GM18526 (cell line): Measurements from ENCODE around the gene ZFAND2B.

Source experiments
- POLR2A ChIP-seq: IDR thresholded peaks from 3 replicates; pipeline ENCODE4 v1.6.1; 2011; ENCODE audit not compliant: insufficient read length; ENCODE audit errors: extremely low read depth

ZFAND2B gene

DNA sequence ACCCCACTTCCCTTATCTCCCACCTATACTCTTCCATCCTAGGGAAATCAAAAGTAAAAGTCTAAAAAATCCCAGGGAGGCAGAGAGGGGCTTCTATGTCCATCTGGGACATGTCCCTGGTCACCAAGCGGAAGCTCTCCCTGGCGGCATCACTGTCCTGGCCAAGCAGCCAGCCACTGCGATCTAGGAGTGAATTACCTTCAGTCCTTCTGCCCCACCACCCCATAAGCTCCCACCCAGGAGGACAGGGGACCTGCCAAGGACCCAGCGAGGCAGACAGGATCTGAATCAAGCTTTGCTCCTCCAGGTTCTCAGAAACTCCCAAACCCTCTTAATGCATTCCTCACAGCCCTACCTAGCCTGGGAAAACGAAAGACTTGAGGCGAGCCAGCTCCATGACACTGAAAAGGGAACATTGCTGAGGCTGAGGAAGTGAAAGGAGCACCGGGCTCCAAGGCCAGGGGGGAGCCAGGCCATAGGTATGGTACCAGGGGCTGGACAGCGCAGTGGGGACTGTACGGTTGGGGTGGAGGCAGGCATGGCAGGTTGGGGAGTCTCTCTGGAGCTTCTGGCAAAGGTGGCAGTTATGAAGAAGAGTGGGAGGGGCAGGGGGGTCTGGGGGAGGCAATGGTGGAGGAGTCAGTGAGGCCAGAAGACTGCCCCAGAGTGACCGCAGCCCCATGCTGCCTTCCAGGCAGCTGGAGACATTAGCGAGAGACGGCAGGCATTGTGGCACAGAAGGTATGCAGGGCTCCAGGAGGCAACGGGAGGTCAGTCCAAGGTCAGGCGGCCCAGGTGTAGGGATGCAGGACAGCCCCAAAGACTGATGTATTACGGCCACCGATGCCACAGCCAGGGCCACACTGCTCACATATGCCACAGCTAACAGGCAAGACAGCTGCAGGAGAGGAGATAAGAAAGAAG lies 34.1 kb upstream of the ZFAND2B start:
- no peak for TF ChIP-seq POLR2A

DNA sequence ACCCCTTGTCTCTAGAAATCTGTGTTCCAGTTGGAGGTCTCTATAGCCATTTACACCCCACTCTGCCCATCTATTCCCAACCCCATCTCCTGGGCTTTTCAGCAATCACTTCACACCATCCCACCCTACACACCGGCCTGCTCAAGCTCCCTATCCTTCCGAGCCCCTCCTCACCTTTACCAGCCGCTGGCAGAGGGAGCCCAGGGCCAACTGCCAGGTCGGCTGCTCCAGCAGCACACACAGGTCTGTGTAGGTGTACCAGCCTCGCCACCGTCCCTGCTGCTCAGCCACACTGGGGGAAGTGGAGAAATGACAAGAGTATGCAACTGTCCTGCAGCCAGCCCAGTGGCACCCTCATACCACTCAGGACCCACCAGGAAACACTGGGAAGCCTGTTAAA lies 33.4 kb upstream of the ZFAND2B start:
- no peak for TF ChIP-seq POLR2A

DNA sequence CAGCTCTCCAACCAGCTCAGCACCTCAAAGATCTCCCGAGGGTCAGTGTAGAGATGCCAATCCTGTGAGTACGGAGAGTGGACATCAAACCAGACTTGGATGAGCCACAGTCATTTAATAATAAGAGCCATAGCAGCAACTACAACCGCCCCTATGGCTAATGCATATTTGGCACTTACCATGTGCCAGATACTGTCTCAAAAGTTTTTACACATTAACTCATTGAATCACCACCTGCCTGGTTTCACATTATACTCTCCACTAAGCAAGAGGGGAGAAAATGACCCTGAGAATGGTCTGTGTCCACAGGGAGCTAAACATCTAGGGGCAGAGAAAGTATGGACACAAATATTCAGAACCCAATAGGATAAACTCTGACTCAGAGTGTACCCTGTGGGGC lies 32.4 kb upstream of the ZFAND2B start:
- TF ChIP-seq POLR2A: no peak

DNA sequence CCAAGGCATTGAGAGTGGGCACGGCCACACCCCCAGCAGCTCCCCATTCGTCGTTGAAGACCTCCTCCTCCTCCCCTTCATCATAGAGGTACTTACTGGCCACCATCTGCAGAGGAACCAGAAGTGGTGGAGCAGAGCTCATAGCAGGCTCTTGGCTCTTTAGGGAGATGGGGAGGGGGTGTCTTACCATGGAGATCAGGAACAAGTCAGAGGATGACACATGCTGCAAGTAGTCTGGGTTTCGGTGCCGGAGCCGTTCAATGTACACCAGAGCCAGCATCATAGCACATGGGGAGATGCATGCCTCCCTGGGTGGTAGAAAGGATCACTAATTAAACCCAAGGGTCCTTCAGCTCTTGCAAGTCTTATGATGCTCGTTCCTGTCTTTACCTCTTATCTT lies 31.8 kb upstream of the ZFAND2B start:
- no peak for TF ChIP-seq POLR2A

DNA sequence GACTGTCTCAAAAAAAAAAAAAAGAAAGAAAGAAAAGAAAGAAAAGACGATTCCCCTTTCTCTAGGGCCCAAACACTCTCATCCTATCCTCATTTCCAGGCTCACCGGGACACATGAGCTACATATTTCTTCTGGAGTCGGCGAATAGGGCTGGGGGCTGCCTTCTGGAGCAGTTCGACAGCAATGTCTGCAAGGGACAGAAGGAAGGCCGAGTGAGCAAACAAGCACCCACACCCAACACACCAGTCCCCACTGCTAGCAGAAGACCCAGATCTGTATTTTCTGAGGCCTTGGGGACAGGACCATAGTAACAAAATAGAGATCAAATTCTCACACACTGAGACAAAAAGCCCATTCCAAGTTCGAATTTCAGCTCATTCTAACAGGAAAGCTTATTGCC lies 31.1 kb upstream of the ZFAND2B start:
- TF ChIP-seq POLR2A: no peak

DNA sequence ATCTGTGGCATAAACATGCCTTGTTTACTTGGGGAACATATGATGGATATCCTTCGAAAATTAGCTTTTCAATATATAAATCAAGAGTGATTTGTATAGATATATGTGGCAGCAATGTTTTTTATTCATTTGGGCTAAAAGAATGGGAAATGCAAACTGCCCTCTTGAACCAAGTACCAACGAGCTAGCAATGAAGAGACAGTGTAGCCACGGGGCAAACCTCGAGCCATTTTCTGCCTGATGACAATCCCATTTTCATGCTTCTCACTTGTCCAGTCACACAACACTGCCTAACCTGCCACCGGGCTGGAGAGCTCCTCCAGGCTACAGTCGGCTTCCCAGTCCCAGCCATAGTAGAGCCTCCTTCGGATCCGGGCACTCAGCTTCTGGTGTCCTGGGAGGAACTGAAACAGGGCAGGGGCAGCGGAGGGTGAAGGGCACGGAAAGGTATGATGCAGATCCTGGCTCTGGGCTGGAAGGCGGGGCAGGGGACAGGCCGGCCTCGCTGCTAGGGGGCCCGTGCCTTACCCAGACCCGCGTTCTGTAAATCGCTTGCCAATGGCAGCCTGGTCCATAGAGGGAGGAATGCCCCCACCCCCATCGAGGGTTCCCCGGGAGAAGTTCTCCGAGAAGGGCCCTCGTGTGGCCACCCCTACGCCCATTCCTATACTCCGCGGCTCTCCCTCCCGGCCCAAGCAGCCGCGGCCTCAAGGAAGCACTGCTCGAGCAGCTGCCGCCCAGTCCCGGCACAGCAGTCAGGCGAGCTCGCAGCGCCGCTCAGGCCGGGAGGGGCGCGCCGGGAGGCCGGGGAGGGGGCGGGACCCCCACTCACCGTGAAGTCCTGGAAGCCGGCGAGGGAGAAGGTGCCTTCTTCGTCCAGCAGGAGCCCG lies 30.4 kb upstream of the ZFAND2B start:
- no peak for TF ChIP-seq POLR2A

DNA sequence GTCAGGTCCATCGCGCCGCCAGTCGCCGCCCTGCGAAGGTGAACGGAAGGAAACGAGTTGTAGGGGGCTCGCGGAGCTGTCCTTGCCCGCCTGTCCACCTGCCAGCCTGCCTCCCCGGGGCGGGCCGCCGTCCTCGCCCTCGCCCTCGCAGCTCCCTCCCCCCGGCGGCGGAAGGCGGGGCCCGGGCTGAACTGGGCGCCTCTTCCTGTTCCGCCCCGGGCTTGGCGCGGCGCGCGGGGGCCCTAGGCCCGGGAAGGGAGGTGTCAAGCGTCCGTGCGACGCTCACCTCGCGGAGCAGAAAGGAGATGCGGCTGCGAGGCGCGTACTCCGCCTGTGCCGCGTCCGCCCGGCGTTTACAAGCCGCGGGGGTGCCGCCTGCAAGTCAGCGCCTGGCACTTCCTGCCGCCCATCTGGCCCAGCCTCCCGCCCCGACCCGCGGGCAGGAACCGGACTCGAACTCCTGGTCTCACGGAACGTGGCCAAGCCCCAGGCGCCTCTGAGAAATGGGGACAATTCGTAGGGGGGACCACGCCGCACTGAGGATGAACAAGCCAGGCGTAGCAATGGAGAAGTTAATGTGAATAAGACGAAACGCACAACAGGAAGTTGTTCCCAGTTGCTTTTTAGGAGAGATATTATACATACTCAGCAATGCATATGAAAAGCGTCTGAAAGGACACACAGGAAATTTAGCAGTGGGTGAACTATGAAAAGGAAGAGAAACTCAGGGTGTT lies 29.6 kb upstream of the ZFAND2B start, which contains the start of gene CNPPD1:
Gene CNPPD1 (minus strand): TSS at position 108 of the 734 bp plus-strand sequence. CDS start 97 bp downstream, at position 11.
- peak; percentile 87 for TF ChIP-seq POLR2A

DNA sequence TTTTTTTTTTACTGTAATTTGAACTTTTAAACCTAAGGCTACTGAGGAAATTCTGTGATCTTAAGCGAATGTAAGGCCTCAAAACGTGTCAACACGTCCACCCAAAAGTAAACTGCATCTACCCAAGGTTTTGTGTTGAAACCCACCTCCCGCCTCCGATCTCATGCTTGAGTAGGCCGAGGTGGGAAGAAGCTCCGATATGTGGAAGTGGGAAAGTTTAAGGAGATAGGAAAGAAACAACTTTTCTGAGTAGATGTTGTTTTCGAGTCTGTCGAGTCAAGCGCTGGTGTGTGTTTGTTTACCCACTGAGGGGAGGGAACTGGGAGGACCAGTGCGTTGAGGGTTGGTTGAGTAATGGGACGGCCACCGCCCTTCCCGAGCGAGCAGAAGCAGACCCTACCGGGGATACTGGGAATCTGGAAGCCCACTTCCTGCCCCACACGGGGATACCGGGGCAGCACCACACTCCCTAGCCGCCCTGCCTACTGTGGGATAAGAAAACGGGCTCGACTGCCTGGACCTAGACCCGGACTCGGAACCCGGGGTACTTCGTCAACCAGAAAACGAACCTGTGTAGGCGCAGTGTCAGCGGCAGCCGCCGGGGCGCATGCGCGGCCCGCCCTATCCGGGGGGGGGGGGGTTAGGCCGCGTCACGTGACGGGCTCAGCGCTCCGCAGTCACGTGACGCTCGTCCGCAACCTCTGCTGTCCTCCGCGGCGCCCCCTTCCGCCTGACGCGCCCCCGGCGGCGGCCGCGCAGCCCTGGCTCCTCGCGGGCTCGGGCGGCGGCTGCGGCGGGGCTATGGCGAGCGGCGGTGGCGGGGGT lies 28.8 kb upstream of the ZFAND2B start, which contains the start of gene RETREG2:
Gene RETREG2 (plus strand): TSS at position 724 of the 825 bp plus-strand sequence. CDS start 78 bp downstream, at position 802.
- peak; percentile 92 for TF ChIP-seq POLR2A

DNA sequence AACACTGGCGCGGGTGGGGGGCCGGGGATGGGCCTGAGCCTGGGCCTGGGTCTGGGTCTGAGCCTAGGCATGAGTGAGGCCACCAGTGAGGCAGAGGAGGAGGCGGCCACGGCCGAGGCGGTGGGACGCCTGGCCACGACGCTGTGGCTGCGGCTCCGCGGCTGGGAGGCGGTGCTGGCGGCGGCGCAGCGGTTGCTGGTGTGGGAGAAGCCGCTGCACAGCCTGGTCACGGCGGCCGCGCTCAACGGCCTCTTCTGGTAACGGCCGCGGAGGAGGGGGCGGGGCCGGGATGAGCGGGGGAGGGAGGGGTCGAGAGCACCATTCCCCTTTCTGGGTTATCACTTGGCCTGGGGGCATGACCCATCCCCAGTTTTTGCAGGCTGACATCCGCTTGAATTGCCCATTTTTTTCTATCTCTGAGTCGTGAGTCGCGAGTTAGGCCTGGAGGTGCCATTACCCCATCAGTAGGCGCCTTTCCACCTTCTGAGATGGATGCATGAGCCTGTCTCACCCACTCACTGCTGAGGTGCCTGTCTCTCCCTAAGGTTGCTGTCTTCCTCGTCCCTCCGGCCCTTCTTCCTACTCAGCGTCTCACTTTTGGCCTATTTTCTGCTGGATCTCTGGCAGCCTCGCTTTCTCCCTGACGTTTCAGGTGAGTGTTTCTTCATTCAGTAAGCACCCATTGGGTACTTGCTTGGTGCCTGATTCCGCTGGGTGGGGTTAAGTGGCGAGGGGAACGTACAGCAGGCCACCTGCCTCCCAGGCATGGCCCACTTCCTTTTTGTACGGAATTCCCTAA lies 28.0 kb upstream of the ZFAND2B start:
- TF ChIP-seq POLR2A: no peak

DNA sequence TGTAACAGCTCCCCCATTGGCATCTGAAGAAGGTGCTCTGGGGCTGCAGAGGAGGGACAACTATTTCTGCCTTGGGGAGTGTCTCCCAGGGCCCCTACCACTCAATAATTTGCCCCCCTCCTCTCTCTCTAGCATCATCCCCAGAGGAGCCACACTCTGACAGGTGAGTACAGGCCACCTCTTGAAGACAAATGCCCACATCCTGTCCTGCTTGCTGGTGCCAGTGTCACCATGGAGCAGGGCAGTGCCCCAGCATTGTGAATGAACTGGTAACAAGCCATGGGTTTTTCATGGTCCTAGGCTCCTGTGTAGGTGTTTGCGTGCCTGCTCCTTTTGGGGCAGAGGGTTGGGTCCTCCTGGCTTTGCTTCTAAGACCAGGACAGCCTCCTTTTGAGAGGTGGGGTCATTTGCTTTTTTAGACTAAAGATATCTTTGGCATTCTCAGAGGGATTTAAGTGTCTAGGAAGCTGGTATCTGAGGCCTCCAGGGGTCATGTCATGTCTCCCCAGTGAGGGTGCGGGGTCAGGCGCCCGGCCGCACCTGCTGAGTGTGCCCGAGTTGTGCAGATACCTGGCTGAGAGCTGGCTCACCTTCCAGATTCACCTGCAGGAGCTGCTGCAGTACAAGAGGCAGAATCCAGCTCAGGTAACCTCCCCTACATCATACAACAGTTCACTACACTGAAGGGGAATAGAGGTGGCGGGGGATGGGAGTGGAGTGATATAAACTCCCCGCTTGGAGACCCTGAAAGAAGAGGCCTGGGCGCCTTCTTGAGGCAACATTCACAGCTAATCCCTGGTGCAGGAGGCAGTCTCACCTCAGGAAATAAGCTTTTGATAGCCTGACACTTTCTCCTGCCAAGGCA lies 26.7 kb upstream of the ZFAND2B start:
- no peak for TF ChIP-seq POLR2A

DNA sequence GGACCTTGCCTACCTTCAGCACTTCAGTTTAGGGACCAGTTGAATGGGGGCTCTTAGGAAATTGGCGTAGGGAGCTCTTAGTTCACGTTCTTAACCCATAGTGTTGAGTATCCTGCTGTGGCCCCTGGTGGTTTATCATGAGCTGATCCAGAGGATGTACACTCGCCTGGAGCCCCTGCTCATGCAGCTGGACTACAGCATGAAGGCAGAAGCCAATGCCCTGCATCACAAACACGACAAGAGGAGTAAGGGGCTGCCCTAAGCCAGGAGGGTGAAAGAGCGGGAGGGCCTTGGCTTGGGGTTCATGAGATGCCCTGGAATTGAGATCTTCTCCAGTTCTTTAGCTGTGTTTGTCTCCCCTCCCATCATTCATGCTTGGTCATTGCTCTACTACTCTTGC lies 25.6 kb upstream of the ZFAND2B start:
- no peak for TF ChIP-seq POLR2A

DNA sequence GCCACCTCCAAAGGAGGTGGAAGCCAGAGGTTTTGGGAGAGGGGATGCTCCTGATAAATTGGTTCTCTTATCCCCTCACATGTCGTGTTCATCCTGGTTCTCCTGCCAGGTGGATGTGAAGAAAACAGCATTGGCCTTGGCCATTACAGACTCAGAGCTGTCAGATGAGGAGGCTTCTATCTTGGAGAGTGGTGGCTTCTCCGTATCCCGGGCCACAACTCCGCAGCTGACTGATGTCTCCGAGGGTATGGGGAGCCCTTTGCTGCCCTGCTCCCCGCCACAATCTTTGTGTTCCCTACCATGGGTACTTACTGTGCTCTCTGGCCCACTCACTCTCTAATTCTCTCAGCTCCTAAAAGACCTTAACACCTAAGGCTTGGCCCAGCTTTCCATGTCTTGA lies 25.1 kb upstream of the ZFAND2B start:
- no peak for TF ChIP-seq POLR2A
